Left hindlimb (tissue), 1 donor: Measurements from ENCODE around the gene GGN.
"Not testable (repeated sequence)": the region's sequence is repeated elsewhere in the genome, so short reads cannot be mapped to it uniquely, and the experiment has no call there.

Experiments
- DNase-seq: peaks from one replicate; pipeline ENCODE4 v3.0.0-alpha.2; 2018

The GGN gene

GRCh38 chr19:38387550-38388348 is at the start of gene GGN:
Gene GGN, minus strand, starts transcription at chr19:38388034. Its CDS starts 773 bp downstream, at chr19:38387261.
- DNase-seq: peak; percentile 75

- DNase-seq: no peak
Observed at GRCh38 chr19:38437295-38437694, 49.5 kb upstream of the GGN start.

GRCh38 chr19:38434549-38435051 is 46.8 kb upstream of the GGN start:
- DNase-seq: peak; percentile 83

DNA sequence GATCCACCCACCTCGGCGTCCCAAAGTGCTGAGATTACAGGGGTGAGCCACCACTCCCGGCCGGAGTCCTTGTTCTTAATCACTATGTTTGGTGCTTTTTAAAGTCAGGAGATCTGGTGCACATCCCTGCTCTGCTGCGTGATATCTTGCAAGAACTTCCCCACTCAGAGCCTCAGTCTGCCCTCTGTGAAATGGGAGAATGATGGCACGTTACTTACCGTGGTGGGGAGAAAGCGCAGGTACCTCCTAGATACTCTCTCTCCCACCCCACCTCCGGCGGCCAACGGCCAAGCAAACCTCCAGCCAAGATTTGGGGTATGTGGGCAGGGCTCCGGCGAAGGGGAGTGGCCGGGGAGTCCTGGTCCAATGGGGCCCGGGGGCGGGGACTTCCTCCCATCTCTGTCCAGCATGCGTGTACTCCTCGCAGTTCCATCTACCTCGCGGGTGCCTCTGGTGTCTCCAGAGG is 45.5 kb upstream of the GGN start, which contains the start of gene RYR1:
RYR1 (plus strand) TSS at position 424 of the 466 bp plus-strand sequence. CDS start 139 bp downstream, outside the sequence.
- peak; percentile 70 for DNase-seq

DNA sequence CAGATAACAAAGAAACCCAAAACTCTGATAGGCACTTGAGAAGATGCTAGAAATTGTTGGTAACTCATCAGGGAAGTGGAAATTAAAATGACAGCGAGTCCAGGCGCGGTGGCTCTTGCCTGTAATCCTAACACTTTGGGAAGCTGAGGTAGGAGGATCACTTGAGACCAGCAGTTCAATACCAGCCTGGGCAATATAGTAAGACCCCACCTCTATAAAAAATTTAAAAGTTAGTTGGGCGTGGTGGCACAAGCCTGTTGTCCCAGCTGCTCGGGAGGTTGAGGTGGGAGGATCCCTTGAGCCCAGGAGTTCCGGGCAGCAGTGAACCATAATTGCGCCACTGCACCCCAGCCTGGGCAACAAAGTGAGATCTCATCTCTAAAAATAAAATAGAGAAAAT is 43.1 kb upstream of the GGN start:
- DNase-seq: no peak

GRCh38 chr19:38429811-38430156 is 42.0 kb upstream of the GGN start:
- no peak for DNase-seq

GRCh38 chr19:38429055-38429810 is 41.4 kb upstream of the GGN start:
- DNase-seq: no peak

- DNase-seq: not testable (repeated sequence)
Observed at GRCh38 chr19:38427035-38427677, 39.3 kb upstream of the GGN start.

DNA sequence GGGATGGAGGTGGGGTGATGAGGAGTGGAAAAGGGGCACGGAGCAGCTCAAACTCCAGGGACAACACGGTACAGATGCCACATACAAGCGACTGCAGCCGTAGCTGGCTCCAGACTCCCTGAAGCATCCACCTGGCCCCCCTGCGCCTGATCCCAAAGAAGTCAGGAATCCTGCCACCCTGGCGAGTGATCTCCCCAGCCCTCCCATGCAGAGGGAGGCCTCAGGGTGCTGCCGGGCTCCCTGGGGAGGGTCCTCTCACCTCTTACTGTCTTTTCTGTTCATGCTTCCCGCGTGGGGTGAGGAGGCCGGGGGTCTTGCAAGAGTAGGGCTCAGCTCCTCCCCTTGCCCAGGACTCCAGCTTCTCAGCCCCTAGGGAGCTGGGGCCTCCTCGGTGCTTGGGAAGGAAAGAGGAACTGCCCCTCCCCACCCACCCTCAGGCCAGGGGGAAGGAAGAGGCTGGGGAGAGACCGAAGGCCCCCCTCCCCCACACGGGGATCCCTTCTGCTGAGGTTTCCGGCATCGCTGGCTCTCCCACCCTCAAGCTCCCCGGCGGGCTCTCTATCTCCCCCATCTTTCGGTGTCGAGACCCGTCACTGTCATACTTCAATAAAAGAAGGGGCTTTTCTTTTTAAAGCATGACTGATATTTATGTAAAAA is 38.1 kb upstream of the GGN start, which contains the start of gene RASGRP4:
RASGRP4 (minus strand) TSS at position 410 of the 657 bp plus-strand sequence; CDS start at position 282, 128 bp downstream.
- DNase-seq: peak; percentile 56

DNA sequence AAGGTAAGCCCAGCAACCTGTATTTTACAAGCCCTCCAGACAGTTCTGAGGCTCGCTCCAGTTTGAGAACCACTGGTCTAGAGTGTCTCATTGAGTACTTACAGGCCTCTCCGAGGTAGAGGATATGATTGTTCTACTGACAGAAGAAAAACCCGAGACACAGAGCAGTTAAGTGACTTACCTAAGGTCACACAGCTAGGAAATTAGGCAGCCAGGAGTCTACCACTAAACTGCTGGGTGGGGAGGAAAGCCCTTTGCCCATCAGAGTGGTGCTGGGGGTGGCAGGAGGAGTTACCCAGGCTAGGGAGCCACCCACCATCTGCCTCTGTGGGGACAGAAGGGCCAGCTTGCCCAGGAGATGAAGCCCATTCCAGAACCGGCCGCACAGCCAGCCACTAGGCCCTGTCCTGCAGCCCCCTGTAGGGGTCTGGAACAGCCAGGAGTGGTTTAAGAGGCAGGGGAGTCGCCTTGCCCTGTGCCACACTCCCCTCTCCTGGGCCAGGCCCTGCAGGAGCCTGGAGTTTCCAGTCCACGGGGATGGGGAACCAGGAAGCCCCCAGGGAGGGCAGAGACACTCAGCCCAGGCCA is 37.5 kb upstream of the GGN start:
- no peak for DNase-seq

DNA sequence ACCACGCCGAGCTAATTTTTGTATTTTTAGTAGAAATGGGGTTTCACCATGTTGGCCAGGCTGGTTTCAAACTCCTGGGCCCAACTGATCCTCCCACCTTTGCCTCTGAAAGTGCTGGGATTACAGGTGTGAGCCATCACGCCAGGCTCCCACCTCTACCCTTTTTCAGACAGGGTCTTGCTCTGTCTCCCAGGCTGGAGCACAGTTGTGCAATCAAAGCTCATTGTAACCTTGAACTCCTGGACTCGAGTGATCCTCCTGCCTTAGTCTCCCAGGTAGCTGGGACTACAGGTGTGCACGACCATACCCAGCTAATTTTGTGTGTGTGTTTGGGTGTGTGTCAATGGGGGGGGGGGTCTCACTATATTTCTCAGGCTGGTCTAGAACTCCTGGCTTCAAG is 36.4 kb upstream of the GGN start:
- DNase-seq: no peak

- DNase-seq: no peak
Observed at GRCh38 chr19:38422438-38422837, 34.6 kb upstream of the GGN start.

GRCh38 chr19:38421856-38422255 is 34.0 kb upstream of the GGN start:
- DNase-seq: no peak

GRCh38 chr19:38420935-38421334 is 33.1 kb upstream of the GGN start:
- no peak for DNase-seq

- no peak for DNase-seq
Observed at GRCh38 chr19:38417544-38418506, 30.0 kb upstream of the GGN start.

DNA sequence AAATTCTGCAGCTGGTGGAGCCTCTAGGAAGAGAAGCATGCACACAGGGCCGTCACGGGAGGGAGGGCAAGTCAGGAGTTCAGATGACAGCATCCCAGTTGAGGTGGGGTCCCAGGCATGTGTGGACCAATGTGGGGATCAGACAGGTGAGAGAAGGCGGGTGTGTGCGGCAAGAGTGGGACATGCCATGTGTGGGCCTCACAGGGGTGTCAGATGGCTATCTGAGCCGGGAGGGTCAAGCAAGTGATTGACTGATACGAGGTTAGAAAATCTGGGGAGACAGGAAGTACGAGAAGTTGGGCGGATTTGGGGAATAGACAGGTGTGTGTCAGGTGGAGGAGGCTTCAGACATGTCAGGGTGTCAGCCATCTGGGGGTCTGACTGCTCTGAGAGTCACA is 29.3 kb upstream of the GGN start:
- no peak for DNase-seq

DNA sequence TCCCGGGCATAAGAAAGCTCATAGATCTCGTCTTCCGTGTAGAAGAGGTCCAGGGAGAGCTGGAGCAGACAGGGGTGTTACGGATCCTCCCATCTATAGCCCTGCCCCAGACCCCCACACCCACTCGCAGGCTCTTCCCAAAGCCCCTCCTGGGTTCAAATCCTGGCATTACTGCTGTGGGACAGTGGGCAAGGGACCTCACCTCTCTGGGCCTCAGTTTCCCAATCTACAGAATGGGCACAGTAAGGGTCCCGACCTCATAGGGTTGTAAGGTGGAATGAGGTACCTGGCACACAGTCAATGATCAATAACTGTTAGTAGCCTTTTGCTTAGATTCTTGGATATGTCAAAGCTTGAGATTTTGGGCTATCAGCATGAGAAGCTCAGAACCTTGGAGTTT is 25.6 kb upstream of the GGN start:
- DNase-seq: no peak

DNA sequence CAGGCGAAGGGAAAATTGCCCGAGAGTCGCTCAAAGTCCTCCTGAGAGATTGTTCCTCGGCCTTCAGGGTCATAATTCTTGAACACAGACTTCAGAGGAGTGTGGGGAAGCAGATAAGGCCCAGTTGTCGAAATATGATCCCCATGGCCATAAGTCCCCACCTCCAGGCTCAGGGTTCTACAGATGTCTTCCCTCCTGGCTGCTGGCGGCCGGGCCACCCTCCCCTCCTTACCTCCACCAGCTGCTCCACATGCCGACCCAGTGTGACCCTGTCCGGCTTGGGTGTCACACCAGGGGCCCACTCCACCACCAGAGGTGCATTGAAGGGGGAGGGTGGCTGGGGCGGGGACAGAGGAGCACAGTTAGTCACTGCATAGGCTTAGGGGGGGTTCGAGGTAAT is 25.1 kb upstream of the GGN start:
- DNase-seq: no peak

- DNase-seq: no peak
Observed at GRCh38 chr19:38412491-38412890, 24.7 kb upstream of the GGN start.

DNA sequence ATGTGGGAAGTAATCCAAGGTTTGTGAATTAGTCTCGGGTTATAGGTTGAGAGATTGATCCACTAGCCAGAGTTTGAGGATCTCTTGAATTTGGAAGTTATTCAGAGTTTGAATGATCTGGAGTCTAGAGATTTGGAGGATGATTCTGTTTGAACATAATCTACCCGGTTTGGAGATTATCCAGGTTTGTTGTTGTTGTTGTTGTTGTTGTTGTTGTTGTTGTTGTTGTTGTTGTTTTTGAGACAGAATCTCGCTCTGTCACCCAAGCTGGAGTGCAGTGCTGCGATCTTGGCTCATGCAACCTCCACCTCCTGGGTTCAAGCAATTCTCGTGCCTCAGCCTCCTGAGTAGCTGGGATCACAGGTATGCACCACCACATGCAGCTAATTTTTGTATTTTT is 24.1 kb upstream of the GGN start:
- not testable (repeated sequence) for DNase-seq
